Fibroblast of the aortic adventitia (primary cell): ENCODE data around the gene ANKRD31. TPM values are rescaled to one million over a fixed set of nuclear protein-coding genes. Genes with fewer than 3 reads are reported as not detected.

ENCODE experiments used
- DNase-seq: peaks from one replicate; pipeline ENCODE4 v3.0.0-alpha.2; 2010; ENCODE audit warnings: low read depth
- H3K4me3 ChIP-seq: 2 replicates; pipeline ENCODE4 v1.5.1; 2011; ENCODE audit warnings: low read depth, mild to moderate bottlenecking, control low read depth, low read length, moderate library complexity
- total RNA-seq: library from RNA; depleted of rRNA; stranded (reverse); fragments of >200 nt; gene quantifications from 2 replicates; pipeline ENCODE4 v1.2.3, GENCODE V29; 2012; ENCODE audit warnings: low replicate concordance
- TF ChIP-seq, protein P1 (sequence below): IDR thresholded peaks from 2 replicates; pipeline ENCODE4 v1.5.1; 2011; ENCODE audit warnings: mild to moderate bottlenecking, low read length, control low read depth, inconsistent platforms; ENCODE audit not compliant: insufficient read depth

The ANKRD31 gene
- total RNA-seq, 1 donor = 0.18 TPM

DNA sequence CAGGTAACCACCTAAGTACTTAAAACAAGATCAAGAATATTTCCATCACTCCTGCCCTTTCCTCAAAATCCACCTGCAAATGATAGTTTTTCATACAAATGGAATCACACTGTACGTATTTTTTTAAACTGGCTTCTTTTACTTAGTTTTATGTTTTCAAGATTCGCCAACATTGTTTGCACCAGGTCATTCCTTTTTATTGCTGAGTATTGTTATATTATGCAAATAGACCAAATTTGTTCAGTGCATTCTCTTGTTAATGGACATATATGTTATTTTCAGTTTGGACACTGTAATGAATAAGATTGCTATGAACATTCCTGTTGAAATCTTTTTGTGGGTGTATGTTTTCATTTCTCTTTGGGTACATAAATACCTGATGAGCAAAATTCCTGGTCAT lies 8.3 kb upstream of the ANKRD31 start:
- TF ChIP-seq, protein P1, sequence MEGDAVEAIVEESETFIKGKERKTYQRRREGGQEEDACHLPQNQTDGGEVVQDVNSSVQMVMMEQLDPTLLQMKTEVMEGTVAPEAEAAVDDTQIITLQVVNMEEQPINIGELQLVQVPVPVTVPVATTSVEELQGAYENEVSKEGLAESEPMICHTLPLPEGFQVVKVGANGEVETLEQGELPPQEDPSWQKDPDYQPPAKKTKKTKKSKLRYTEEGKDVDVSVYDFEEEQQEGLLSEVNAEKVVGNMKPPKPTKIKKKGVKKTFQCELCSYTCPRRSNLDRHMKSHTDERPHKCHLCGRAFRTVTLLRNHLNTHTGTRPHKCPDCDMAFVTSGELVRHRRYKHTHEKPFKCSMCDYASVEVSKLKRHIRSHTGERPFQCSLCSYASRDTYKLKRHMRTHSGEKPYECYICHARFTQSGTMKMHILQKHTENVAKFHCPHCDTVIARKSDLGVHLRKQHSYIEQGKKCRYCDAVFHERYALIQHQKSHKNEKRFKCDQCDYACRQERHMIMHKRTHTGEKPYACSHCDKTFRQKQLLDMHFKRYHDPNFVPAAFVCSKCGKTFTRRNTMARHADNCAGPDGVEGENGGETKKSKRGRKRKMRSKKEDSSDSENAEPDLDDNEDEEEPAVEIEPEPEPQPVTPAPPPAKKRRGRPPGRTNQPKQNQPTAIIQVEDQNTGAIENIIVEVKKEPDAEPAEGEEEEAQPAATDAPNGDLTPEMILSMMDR = no peak
- no peak overlapping the region for H3K4me3 ChIP-seq
- no peak for DNase-seq

DNA sequence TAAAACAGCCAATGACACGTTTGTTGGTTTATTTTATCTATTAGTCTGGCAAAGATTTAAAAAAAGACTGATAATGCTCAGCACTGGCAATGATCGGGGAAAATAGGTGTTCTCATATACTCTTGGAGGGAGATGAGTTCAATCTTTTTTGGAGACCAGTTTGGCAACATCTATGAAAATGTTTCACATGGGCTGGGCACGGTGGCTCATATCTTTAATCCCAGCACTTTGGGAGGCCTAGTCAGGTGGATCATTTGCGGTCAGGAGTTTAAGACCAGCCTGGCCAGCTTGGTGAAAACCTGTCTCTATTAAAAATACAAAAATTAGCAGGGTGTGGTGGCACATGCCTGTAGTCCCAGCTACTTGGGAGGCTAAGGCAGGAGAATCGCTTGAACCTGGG lies 6.8 kb upstream of the ANKRD31 start:
- DNase-seq = no peak
- TF ChIP-seq, protein P1 = no peak
- no peak overlapping the region for H3K4me3 ChIP-seq

DNA sequence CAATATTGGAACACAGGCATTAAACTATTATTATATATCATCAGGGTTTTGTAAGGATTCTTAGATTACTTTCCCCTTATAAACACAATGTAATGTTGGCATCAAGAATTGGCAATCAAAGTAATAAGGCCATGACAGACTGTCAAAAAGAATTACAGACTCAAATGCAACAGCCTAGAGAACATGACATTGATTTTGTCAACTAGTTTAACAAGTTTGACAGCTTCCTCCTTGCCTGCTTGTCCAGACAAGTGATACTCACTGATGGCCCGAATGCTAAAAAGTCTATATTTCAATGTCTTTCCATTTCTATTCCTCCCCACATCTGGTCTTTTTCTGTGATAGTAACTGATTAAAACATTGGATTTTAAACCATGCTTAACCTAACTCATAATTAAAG lies 6.4 kb upstream of the ANKRD31 start:
- H3K4me3 ChIP-seq = no peak overlapping the region
- no peak for DNase-seq
- TF ChIP-seq, protein P1 = no peak

DNA sequence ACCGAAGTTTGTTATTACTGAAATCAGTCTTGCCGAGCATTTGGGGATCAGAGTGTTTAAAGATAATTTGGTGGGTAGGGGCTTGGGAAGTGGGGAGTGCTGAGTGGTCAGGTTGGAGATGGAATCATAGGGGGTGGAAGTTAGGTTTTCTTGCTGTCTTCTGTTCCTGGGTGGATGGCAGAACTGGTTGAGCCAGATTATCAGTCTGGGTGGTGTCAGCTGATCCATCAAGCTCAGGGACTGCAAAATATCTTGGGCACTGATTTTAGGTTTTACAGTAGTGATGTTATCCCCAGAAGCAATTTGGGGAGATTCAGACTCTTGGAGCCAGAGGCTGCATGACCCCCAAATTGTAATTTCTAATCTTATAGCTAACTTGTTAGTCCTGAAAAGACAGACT lies 5.4 kb upstream of the ANKRD31 start:
- H3K4me3 ChIP-seq = no peak overlapping the region
- TF ChIP-seq, protein P1 = no peak
- DNase-seq = no peak

DNA sequence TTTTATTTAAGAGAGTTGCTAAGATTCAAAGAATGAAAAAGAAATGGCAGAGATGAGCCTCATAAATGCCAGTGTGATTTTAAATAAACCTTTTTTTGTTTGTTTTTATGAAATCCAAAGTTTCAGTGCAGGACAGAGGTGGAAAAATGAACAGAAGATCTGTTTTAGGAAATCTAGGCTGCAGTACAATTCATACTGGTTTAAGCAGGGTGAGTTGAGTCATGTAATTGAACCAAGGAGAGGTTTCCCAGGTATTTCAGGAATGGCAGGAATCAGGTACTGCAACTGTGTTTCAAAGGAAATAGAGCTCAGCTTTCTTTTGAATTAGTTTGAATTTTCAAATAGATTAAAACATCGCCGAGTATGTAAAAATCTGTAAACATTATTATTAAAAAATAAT lies 3.0 kb upstream of the ANKRD31 start:
- TF ChIP-seq, protein P1 = no peak
- DNase-seq = no peak

DNA sequence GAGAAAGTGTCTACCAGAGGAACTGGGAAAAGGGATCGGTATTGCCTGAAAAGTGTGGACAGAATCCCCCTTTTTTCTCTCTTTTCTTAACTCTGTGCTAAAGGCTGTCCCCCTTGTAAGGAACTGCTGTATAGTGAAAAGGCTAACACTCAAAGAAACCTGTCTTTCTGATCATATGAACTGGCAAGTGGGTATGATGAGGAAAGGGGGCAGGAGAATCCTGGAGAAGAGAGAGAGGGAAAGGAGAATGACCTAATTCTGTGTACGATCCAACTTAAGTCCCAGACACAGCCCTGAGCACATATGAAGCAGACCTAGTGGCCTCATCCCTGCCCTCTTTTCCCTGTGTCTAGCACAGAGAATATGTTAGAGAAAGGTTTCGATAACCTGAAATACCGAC lies 967 bp downstream of the ANKRD31 start:
- DNase-seq = no peak
- H3K4me3 ChIP-seq = no peak overlapping the region
- TF ChIP-seq, protein P1 = no peak

More for the DNA sequence above, 3.0 kb upstream of the ANKRD31 start:
- H3K4me3 ChIP-seq = no peak overlapping the region

DNA sequence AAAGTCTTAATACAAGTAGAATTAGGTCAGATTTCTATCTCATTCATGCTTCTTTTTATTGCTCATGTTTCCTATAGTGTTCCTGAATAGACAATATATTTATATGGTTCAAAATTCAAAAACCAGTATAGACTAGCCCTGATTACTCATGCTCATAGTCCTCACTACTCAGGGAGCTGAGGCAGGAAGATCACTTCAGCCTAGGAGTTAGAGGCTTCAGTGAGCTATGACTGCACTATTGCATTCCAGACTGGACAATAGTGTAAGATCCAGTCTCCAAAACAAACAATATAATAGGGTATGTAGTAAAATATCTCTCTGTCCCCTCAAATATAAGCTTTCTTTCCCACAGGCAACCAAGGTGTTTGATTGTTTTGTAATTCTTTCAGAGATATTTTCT lies 2.4 kb downstream of the ANKRD31 start:
- H3K4me3 ChIP-seq = no peak overlapping the region
- DNase-seq = no peak
- TF ChIP-seq, protein P1 = no peak
